ENCODE measurements around the gene POLR2B. TPM values are rescaled to one million over a fixed set of nuclear protein-coding genes. Genes with fewer than 3 reads are reported as not detected.

The POLR2B gene
- total RNA-seq, 1 donor from 2014 or later = 95.5 TPM

GRCh38 chr4:57064811-57065711 is 86.4 kb downstream of the POLR2B start:
- H3K36me3 Mint-ChIP-seq (ENCODE audit: low read depth, unreplicated experiment) = no peaks in the 10 kb centered on the region
- no peak for DNase-seq (ENCODE audit: low spot score)
- no peak overlapping the region for H3K4me3 Mint-ChIP-seq (ENCODE audit: unreplicated experiment)
- peaks cover 12% of the 10 kb centered on the region for H3K4me1 Mint-ChIP-seq (ENCODE audit: unreplicated experiment)
- H3K27ac Mint-ChIP-seq (ENCODE audit: unreplicated experiment) = no peak overlapping the region
- no peaks in the 10 kb centered on the region for H3K9me3 Mint-ChIP-seq (ENCODE audit: unreplicated experiment)
- H3K27me3 Mint-ChIP-seq (ENCODE audit: unreplicated experiment) = peaks cover 2% of the 10 kb centered on the region
- TF ChIP-seq CTCF (IDR thresholded peaks at IDR 0.05; ENCODE audit: unreplicated experiment) = no peak

GRCh38 chr4:57065730-57066482 is 87.2 kb downstream of the POLR2B start:
- Mint-ChIP-seq H3K36me3 (ENCODE audit: low read depth, unreplicated experiment) (no peaks in the 10 kb centered on the region), H3K4me3 (ENCODE audit: unreplicated experiment) (no peak overlapping the region), H3K9me3 (ENCODE audit: unreplicated experiment) (no peaks in the 10 kb centered on the region), H3K4me1 (ENCODE audit: unreplicated experiment) (peaks cover 12% of the 10 kb centered on the region), H3K27me3 (ENCODE audit: unreplicated experiment) (peaks cover 3% of the 10 kb centered on the region), H3K27ac (ENCODE audit: unreplicated experiment) (no peak overlapping the region)
- TF ChIP-seq CTCF (IDR thresholded peaks at IDR 0.05; ENCODE audit: unreplicated experiment) = no peak
- DNase-seq (ENCODE audit: low spot score) = no peak

GRCh38 chr4:57068237-57068981 is 89.7 kb downstream of the POLR2B start:
- no peak overlapping the region for H3K27ac Mint-ChIP-seq (ENCODE audit: unreplicated experiment)
- DNase-seq (ENCODE audit: low spot score) = no peak
- H3K36me3 Mint-ChIP-seq (ENCODE audit: low read depth, unreplicated experiment) = no peaks in the 10 kb centered on the region
- H3K9me3 Mint-ChIP-seq (ENCODE audit: unreplicated experiment) = no peaks in the 10 kb centered on the region
- TF ChIP-seq CTCF (IDR thresholded peaks at IDR 0.05; ENCODE audit: unreplicated experiment) = no peak
- peaks cover 3% of the 10 kb centered on the region for H3K27me3 Mint-ChIP-seq (ENCODE audit: unreplicated experiment)
- H3K4me1 Mint-ChIP-seq (ENCODE audit: unreplicated experiment) = peaks cover 7% of the 10 kb centered on the region
- no peak overlapping the region for H3K4me3 Mint-ChIP-seq (ENCODE audit: unreplicated experiment)

GRCh38 chr4:57070461-57070860 is 91.8 kb downstream of the POLR2B start:
- Mint-ChIP-seq H3K4me3 (ENCODE audit: unreplicated experiment) (no peak overlapping the region), H3K4me1 (ENCODE audit: unreplicated experiment) (peaks cover 7% of the 10 kb centered on the region), H3K9me3 (ENCODE audit: unreplicated experiment) (no peaks in the 10 kb centered on the region), H3K36me3 (ENCODE audit: low read depth, unreplicated experiment) (no peaks in the 10 kb centered on the region), H3K27ac (ENCODE audit: unreplicated experiment) (no peak overlapping the region), H3K27me3 (ENCODE audit: unreplicated experiment) (peaks cover 3% of the 10 kb centered on the region)
- no peak for DNase-seq (ENCODE audit: low spot score)
- TF ChIP-seq CTCF (IDR thresholded peaks at IDR 0.05; ENCODE audit: unreplicated experiment) = no peak
